Activated B cell treated with CpG ODN at 0.5 μM for 24 hours (primary cell): ENCODE results near the gene RB1. TPM values are rescaled to one million over a fixed set of nuclear protein-coding genes. Genes with fewer than 3 reads are reported as not detected.
A peak's percentile ranks its signal among the peaks of the same experiment; 100 is the strongest.

ENCODE experiments used
- ATAC-seq: fragments of 200-7000 bp; cut with Tn5 transposase; one replicate; pipeline ENCODE4 v1.10.0; 2021; ENCODE audit warnings: low read depth, mild to moderate bottlenecking, moderate library complexity
- CTCF ChIA-PET: fragments of 350-600 bp; sonication (Branson Sonifier 250); formaldehyde crosslinking; loops from one replicate; lab custom pipeline; 2021; ENCODE audit warnings: antibody characterized with exemption; lab: Charles Lee
- POLR2A ChIA-PET: fragments of 350-600 bp; sonication (Branson Sonifier 250); formaldehyde crosslinking; loops from one replicate; lab custom pipeline; 2021; ENCODE audit warnings: antibody characterized with exemption; lab: Charles Lee
- DNase-seq: peaks from one replicate; pipeline ENCODE4 v3.0.0; 2022
- H3K27ac Mint-ChIP-seq: one replicate; pipeline ENCODE4 v1.8.0; 2020; ENCODE audit warnings: mixed read lengths
- H3K27me3 Mint-ChIP-seq: one replicate; pipeline ENCODE4 v1.8.0; 2021; ENCODE audit warnings: mixed read lengths
- H3K36me3 Mint-ChIP-seq: one replicate; pipeline ENCODE4 v1.8.0; 2021; ENCODE audit warnings: low read depth, mixed read lengths
- H3K4me1 Mint-ChIP-seq: one replicate; pipeline ENCODE4 v1.8.0; 2021; ENCODE audit warnings: mixed read lengths
- H3K4me3 Mint-ChIP-seq: one replicate; pipeline ENCODE4 v1.8.0; 2020; ENCODE audit warnings: mild to moderate bottlenecking, mixed read lengths
- H3K9me3 Mint-ChIP-seq: one replicate; pipeline ENCODE4 v1.8.0; 2020; ENCODE audit warnings: mixed read lengths
- intact Hi-C: fragments of 100-400 bp; cut with micrococcal nuclease; formaldehyde crosslinking; loops from one replicate; pipeline ENCODE4 v1.15.1; 2024
- total RNA-seq: library from RNA; stranded (reverse); gene quantifications from 2 replicates; pipeline ENCODE4 v1.2.3, GENCODE V29; 2022
- TF ChIP-seq, protein P1 (sequence below): fragments of 200-600 bp; IDR thresholded peaks from one replicate; pipeline ENCODE4 v1.8.0; 2022; ENCODE audit warnings: antibody characterized with exemption, mild to moderate bottlenecking

Gene RB1
- 61.1 and 70.5 TPM in 2 replicates for total RNA-seq

DNA sequence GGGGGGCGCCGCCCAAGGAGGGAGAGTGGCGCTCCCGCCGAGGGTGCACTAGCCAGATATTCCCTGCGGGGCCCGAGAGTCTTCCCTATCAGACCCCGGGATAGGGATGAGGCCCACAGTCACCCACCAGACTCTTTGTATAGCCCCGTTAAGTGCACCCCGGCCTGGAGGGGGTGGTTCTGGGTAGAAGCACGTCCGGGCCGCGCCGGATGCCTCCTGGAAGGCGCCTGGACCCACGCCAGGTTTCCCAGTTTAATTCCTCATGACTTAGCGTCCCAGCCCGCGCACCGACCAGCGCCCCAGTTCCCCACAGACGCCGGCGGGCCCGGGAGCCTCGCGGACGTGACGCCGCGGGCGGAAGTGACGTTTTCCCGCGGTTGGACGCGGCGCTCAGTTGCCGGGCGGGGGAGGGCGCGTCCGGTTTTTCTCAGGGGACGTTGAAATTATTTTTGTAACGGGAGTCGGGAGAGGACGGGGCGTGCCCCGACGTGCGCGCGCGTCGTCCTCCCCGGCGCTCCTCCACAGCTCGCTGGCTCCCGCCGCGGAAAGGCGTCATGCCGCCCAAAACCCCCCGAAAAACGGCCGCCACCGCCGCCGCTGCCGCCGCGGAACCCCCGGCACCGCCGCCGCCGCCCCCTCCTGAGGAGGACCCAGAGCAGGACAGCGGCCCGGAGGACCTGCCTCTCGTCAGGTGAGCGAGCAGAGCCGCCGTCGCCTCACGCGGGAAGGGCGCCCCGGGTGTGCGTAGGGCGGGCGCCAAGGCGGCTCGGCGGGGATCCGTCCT lies at the start of gene RB1:
TSS of gene RB1 (plus strand) at position 393 of the 784 bp plus-strand sequence. CDS start at position 555, 162 bp downstream.
- H3K4me1 Mint-ChIP-seq = peaks cover 39% of the 10 kb centered on the region
- peaks cover 35% of the 10 kb centered on the region for H3K36me3 Mint-ChIP-seq
- DNase-seq = peak; percentile 90
- no peaks in the 10 kb centered on the region for H3K9me3 Mint-ChIP-seq
- TF ChIP-seq, protein P1, sequence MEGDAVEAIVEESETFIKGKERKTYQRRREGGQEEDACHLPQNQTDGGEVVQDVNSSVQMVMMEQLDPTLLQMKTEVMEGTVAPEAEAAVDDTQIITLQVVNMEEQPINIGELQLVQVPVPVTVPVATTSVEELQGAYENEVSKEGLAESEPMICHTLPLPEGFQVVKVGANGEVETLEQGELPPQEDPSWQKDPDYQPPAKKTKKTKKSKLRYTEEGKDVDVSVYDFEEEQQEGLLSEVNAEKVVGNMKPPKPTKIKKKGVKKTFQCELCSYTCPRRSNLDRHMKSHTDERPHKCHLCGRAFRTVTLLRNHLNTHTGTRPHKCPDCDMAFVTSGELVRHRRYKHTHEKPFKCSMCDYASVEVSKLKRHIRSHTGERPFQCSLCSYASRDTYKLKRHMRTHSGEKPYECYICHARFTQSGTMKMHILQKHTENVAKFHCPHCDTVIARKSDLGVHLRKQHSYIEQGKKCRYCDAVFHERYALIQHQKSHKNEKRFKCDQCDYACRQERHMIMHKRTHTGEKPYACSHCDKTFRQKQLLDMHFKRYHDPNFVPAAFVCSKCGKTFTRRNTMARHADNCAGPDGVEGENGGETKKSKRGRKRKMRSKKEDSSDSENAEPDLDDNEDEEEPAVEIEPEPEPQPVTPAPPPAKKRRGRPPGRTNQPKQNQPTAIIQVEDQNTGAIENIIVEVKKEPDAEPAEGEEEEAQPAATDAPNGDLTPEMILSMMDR = no peak
- peak within 1 kb of the TSS; percentile 100 for H3K27ac Mint-ChIP-seq
- ATAC-seq = peak; percentile 71
- intact Hi-C loops = loop anchor here (1.0 to 10.0 kb wide), 20 partner anchors 16 to 1921 kb away; partner anchors contain the start of genes CAB39L, KPNA3, MED4 and RCBTB2
- ChIA-PET POLR2A (interaction anchor here (0.7 to 5.5 kb wide), 25 partner anchors 10 to 278 kb away, joined by 3 to 55 read pairs (median 7); partner anchors contain the start of genes ITM2B, MED4 and NUDT15), CTCF (interaction anchor here (1.4 to 1.9 kb wide), 2 partner anchors 31 to 177 kb away, joined by 5 to 6 read pairs; no protein-coding TSS in a partner anchor)
- H3K27me3 Mint-ChIP-seq = no peaks in the 10 kb centered on the region
- H3K4me3 Mint-ChIP-seq = peak within 1 kb of the TSS; percentile 99

DNA sequence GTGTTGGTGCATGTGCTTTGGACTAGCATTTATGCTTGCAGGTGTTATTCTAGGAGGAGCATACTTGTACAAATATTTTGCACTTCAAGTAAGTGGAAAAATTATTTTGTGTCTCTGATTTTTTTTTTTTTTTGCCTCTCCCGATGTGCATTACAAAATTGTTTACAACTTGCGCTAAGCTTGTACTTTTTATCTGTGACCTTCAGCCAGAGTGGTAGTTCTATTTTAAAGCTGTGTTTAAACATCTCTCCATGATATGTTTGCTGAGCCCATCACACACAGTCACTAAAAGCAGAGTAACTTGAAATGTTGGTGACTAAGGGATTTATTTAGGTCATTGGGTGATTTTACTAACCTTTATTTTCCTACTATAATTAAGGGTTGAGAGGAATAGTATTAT lies 49.7 kb upstream of the RB1 start:
- no peaks in the 10 kb centered on the region for H3K9me3 Mint-ChIP-seq
- no peaks in the 10 kb centered on the region for H3K27me3 Mint-ChIP-seq
- TF ChIP-seq, protein P1 = no peak
- H3K27ac Mint-ChIP-seq = no peak overlapping the region
- ATAC-seq (no peak), DNase-seq (no peak)
- CTCF ChIA-PET = no interaction called here
- POLR2A ChIA-PET = interaction anchor here (0.7 kb wide), 3 partner anchors 48 to 98 kb away, joined by 3 to 6 read pairs (median 4); no protein-coding TSS in a partner anchor
- no peak overlapping the region for H3K4me3 Mint-ChIP-seq
- intact Hi-C loops = no loop called here
- peaks cover 65% of the 10 kb centered on the region for H3K36me3 Mint-ChIP-seq
- H3K4me1 Mint-ChIP-seq = peaks cover 14% of the 10 kb centered on the region

DNA sequence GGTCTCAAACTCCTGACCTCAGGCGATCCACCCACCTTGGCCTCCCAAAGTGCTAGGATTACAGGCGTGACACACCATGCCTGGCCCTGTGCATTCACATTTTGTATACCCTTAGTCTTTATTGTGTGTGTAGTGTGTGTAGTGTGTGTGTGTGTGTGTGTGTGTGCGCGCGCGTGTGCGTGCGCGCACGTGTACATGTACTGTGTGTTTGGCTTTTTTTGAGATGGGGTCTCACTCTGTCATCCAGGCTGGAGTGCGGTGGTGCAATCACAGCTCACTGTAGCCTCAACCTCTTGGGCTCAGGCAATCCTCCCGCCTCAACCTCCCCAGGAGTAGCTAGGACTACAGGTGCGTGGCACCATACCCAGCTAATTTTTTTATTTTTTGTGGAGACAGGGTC lies 48.5 kb upstream of the RB1 start:
- no peak overlapping the region for H3K4me3 Mint-ChIP-seq
- ChIA-PET CTCF (interaction anchor here (1.2 kb wide), 1 partner anchor 10 kb away, joined by 3 read pairs; no protein-coding TSS in a partner anchor), POLR2A (interaction anchor here (1.3 kb wide), 1 partner anchor 10 kb away, joined by 6 read pairs; no protein-coding TSS in a partner anchor)
- H3K4me1 Mint-ChIP-seq = peaks cover 7% of the 10 kb centered on the region
- TF ChIP-seq, protein P1 = no peak
- H3K27ac Mint-ChIP-seq = no peak overlapping the region
- ATAC-seq = no peak
- H3K9me3 Mint-ChIP-seq = no peaks in the 10 kb centered on the region
- H3K27me3 Mint-ChIP-seq = no peaks in the 10 kb centered on the region
- intact Hi-C loops = no loop called here
- no peak for DNase-seq
- peaks cover 69% of the 10 kb centered on the region for H3K36me3 Mint-ChIP-seq

DNA sequence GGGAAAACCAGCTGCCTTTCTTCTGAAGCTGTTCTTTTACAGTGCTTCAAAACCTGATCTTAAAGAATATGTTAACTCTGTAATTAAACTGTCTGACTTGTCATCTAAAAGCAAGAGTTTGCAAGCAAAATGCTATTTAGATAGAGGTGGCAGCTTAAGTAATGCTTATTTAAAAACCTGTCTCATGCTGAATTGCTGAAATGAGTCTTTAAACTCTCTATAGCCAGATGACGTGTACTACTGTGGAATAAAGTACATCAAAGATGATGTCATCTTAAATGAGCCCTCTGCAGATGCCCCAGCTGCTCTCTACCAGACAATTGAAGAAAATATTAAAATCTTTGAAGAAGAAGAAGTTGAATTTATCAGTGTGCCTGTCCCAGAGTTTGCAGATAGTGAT lies 47.6 kb upstream of the RB1 start:
- DNase-seq = no peak
- TF ChIP-seq, protein P1 = no peak
- peaks cover 77% of the 10 kb centered on the region for H3K36me3 Mint-ChIP-seq
- CTCF ChIA-PET = interaction anchor here (1.2 kb wide), 1 partner anchor 9 kb away, joined by 3 read pairs; no protein-coding TSS in a partner anchor
- no peak overlapping the region for H3K4me3 Mint-ChIP-seq
- peaks cover 6% of the 10 kb centered on the region for H3K4me1 Mint-ChIP-seq
- no peak overlapping the region for H3K27ac Mint-ChIP-seq
- no peaks in the 10 kb centered on the region for H3K27me3 Mint-ChIP-seq
- no peaks in the 10 kb centered on the region for H3K9me3 Mint-ChIP-seq
- ATAC-seq = no peak
- POLR2A ChIA-PET = interaction anchor here (1.3 kb wide), 1 partner anchor 10 kb away, joined by 6 read pairs; no protein-coding TSS in a partner anchor
- intact Hi-C loops = loop anchor here (2.0 kb wide), 1 partner anchor 13 kb away; no protein-coding TSS in a partner anchor

DNA sequence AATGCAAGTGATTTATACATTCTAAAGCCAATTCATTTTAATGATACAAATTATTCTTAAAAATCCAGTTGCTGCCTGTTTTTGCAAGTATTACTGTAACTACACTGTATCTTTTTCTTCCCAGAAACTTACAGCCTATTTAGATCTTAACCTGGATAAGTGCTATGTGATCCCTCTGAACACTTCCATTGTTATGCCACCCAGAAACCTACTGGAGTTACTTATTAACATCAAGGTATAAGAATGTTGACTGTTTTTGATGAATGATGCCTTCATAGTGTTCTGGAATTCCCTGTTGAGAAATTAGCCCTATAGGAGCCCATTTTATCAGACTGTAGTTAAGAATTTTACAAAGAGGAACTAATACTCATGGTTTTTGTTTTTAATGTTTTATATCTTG lies 45.5 kb upstream of the RB1 start:
- no peak overlapping the region for H3K4me3 Mint-ChIP-seq
- H3K27me3 Mint-ChIP-seq = no peaks in the 10 kb centered on the region
- TF ChIP-seq, protein P1 = no peak
- H3K27ac Mint-ChIP-seq = no peak overlapping the region
- intact Hi-C loops = no loop called here
- peaks cover 8% of the 10 kb centered on the region for H3K4me1 Mint-ChIP-seq
- POLR2A ChIA-PET = interaction anchor here (0.9 kb wide), 1 partner anchor 45 kb away, joined by 3 read pairs; no protein-coding TSS in a partner anchor
- CTCF ChIA-PET = interaction anchor here (1.4 kb wide), 1 partner anchor 26 kb away, joined by 4 read pairs; no protein-coding TSS in a partner anchor
- H3K9me3 Mint-ChIP-seq = no peaks in the 10 kb centered on the region
- ATAC-seq = no peak
- no peak for DNase-seq
- peaks cover 82% of the 10 kb centered on the region for H3K36me3 Mint-ChIP-seq
